ENCODE results near the gene HDAC9. TPM values are rescaled to one million over a fixed set of nuclear protein-coding genes. Genes with fewer than 3 reads are reported as not detected.

HDAC9 gene
- total RNA-seq, 2 experiments from 2014 or later: not detected

GRCh38 chr7:18820981-18821380, 325.4 kb downstream of the HDAC9 start:
- no peak overlapping the region for H3K27ac Mint-ChIP-seq
- intact Hi-C loops (cut with micrococcal nuclease): no loop called here
- H3K4me1 Mint-ChIP-seq (ENCODE audit: low read depth): no peaks in the 10 kb centered on the region
- no peak overlapping the region for H3K4me3 Mint-ChIP-seq
- CTCF ChIA-PET: no interaction called here
- H3K36me3 Mint-ChIP-seq (ENCODE audit: low read depth): no peaks in the 10 kb centered on the region
- H3K9me3 Mint-ChIP-seq: no peaks in the 10 kb centered on the region
- no peaks in the 10 kb centered on the region for H3K27me3 Mint-ChIP-seq (ENCODE audit: low read depth)
- DNase-seq: no peak

GRCh38 chr7:18821554-18821953, 326.0 kb downstream of the HDAC9 start:
- Mint-ChIP-seq H3K4me1 (ENCODE audit: low read depth) (no peaks in the 10 kb centered on the region), H3K27ac (no peak overlapping the region), H3K9me3 (no peaks in the 10 kb centered on the region), H3K36me3 (ENCODE audit: low read depth) (no peaks in the 10 kb centered on the region), H3K4me3 (no peak overlapping the region), H3K27me3 (ENCODE audit: low read depth) (no peaks in the 10 kb centered on the region)
- CTCF ChIA-PET: no interaction called here
- intact Hi-C loops (cut with micrococcal nuclease): no loop called here
- DNase-seq: no peak

GRCh38 chr7:18824157-18824556, 328.6 kb downstream of the HDAC9 start:
- no peaks in the 10 kb centered on the region for H3K9me3 Mint-ChIP-seq
- no peaks in the 10 kb centered on the region for H3K27me3 Mint-ChIP-seq (ENCODE audit: low read depth)
- CTCF ChIA-PET: no interaction called here
- no peak overlapping the region for H3K27ac Mint-ChIP-seq
- H3K36me3 Mint-ChIP-seq (ENCODE audit: low read depth): no peaks in the 10 kb centered on the region
- DNase-seq: no peak
- no peaks in the 10 kb centered on the region for H3K4me1 Mint-ChIP-seq (ENCODE audit: low read depth)
- intact Hi-C loops (cut with micrococcal nuclease): no loop called here
- H3K4me3 Mint-ChIP-seq: no peak overlapping the region

GRCh38 chr7:18828260-18828993, 332.9 kb downstream of the HDAC9 start:
- Mint-ChIP-seq H3K9me3 (no peaks in the 10 kb centered on the region), H3K27ac (no peak overlapping the region), H3K4me1 (ENCODE audit: low read depth) (no peaks in the 10 kb centered on the region), H3K27me3 (ENCODE audit: low read depth) (no peaks in the 10 kb centered on the region), H3K36me3 (ENCODE audit: low read depth) (no peaks in the 10 kb centered on the region), H3K4me3 (no peak overlapping the region)
- DNase-seq: no peak
- CTCF ChIA-PET: no interaction called here
- intact Hi-C loops (cut with micrococcal nuclease): no loop called here

GRCh38 chr7:18828994-18829857, 333.7 kb downstream of the HDAC9 start:
- Mint-ChIP-seq H3K9me3 (no peaks in the 10 kb centered on the region), H3K36me3 (ENCODE audit: low read depth) (no peaks in the 10 kb centered on the region), H3K27ac (no peak overlapping the region), H3K4me3 (no peak overlapping the region), H3K4me1 (ENCODE audit: low read depth) (no peaks in the 10 kb centered on the region), H3K27me3 (ENCODE audit: low read depth) (no peaks in the 10 kb centered on the region)
- no peak for DNase-seq
- intact Hi-C loops (cut with micrococcal nuclease): no loop called here
- CTCF ChIA-PET: no interaction called here

GRCh38 chr7:18829858-18830285, 334.3 kb downstream of the HDAC9 start:
- intact Hi-C loops (cut with micrococcal nuclease): no loop called here
- CTCF ChIA-PET: no interaction called here
- no peaks in the 10 kb centered on the region for H3K36me3 Mint-ChIP-seq (ENCODE audit: low read depth)

GRCh38 chr7:18831419-18831818, 335.9 kb downstream of the HDAC9 start:
- Mint-ChIP-seq H3K27me3 (ENCODE audit: low read depth) (no peaks in the 10 kb centered on the region), H3K36me3 (ENCODE audit: low read depth) (no peaks in the 10 kb centered on the region), H3K4me1 (ENCODE audit: low read depth) (no peaks in the 10 kb centered on the region), H3K4me3 (no peak overlapping the region), H3K27ac (no peak overlapping the region), H3K9me3 (no peaks in the 10 kb centered on the region)
- no peak for DNase-seq
- CTCF ChIA-PET: interaction anchor here (0.6 kb wide), 1 partner anchor 23 kb away, joined by 3 read pairs; no protein-coding TSS in a partner anchor
- intact Hi-C loops (cut with micrococcal nuclease): no loop called here

More at GRCh38 chr7:18829858-18830285, 334.3 kb downstream of the HDAC9 start:
- Mint-ChIP-seq H3K9me3 (no peaks in the 10 kb centered on the region), H3K27ac (no peak overlapping the region), H3K4me1 (ENCODE audit: low read depth) (no peaks in the 10 kb centered on the region), H3K27me3 (ENCODE audit: low read depth) (no peaks in the 10 kb centered on the region), H3K4me3 (no peak overlapping the region)
- no peak for DNase-seq

- no peaks in the 10 kb centered on the region for H3K36me3 Mint-ChIP-seq (ENCODE audit: low read depth)
- H3K4me3 Mint-ChIP-seq: no peak overlapping the region
- H3K27ac Mint-ChIP-seq: no peak overlapping the region
- CTCF ChIA-PET: interaction anchor here (0.6 kb wide), 1 partner anchor 23 kb away, joined by 3 read pairs; no protein-coding TSS in a partner anchor
- H3K9me3 Mint-ChIP-seq: no peaks in the 10 kb centered on the region
- H3K4me1 Mint-ChIP-seq (ENCODE audit: low read depth): no peaks in the 10 kb centered on the region
- DNase-seq: no peak
- H3K27me3 Mint-ChIP-seq (ENCODE audit: low read depth): no peaks in the 10 kb centered on the region
- intact Hi-C loops (cut with micrococcal nuclease): no loop called here
These were observed 336.4 kb downstream of the HDAC9 start for GRCh38 chr7:18831943-18832342.

- Mint-ChIP-seq H3K9me3 (no peaks in the 10 kb centered on the region), H3K36me3 (ENCODE audit: low read depth) (no peaks in the 10 kb centered on the region), H3K4me3 (no peak overlapping the region), H3K4me1 (ENCODE audit: low read depth) (no peaks in the 10 kb centered on the region), H3K27ac (no peak overlapping the region), H3K27me3 (ENCODE audit: low read depth) (no peaks in the 10 kb centered on the region)
- intact Hi-C loops (cut with micrococcal nuclease): no loop called here
- CTCF ChIA-PET: no interaction called here
- DNase-seq: no peak
These were observed 339.0 kb downstream of the HDAC9 start for GRCh38 chr7:18834577-18834976.

- intact Hi-C loops (cut with micrococcal nuclease): no loop called here
- no peaks in the 10 kb centered on the region for H3K27me3 Mint-ChIP-seq (ENCODE audit: low read depth)
- no peaks in the 10 kb centered on the region for H3K36me3 Mint-ChIP-seq (ENCODE audit: low read depth)
- CTCF ChIA-PET: no interaction called here
- H3K27ac Mint-ChIP-seq: no peak overlapping the region
- no peaks in the 10 kb centered on the region for H3K4me1 Mint-ChIP-seq (ENCODE audit: low read depth)
- no peaks in the 10 kb centered on the region for H3K9me3 Mint-ChIP-seq
- DNase-seq: no peak
- H3K4me3 Mint-ChIP-seq: no peak overlapping the region
These were observed 339.6 kb downstream of the HDAC9 start for GRCh38 chr7:18835001-18835690.

GRCh38 chr7:18843979-18844378, 348.4 kb downstream of the HDAC9 start:
- H3K4me3 Mint-ChIP-seq: no peak overlapping the region
- H3K9me3 Mint-ChIP-seq: no peaks in the 10 kb centered on the region
- no peaks in the 10 kb centered on the region for H3K4me1 Mint-ChIP-seq (ENCODE audit: low read depth)
- intact Hi-C loops (cut with micrococcal nuclease): no loop called here
- CTCF ChIA-PET: no interaction called here
- no peaks in the 10 kb centered on the region for H3K36me3 Mint-ChIP-seq (ENCODE audit: low read depth)
- no peak overlapping the region for H3K27ac Mint-ChIP-seq
- no peaks in the 10 kb centered on the region for H3K27me3 Mint-ChIP-seq (ENCODE audit: low read depth)
- no peak for DNase-seq

- Mint-ChIP-seq H3K4me1 (ENCODE audit: low read depth) (no peaks in the 10 kb centered on the region), H3K4me3 (no peak overlapping the region), H3K36me3 (ENCODE audit: low read depth) (no peaks in the 10 kb centered on the region), H3K9me3 (no peaks in the 10 kb centered on the region), H3K27ac (no peak overlapping the region), H3K27me3 (ENCODE audit: low read depth) (no peaks in the 10 kb centered on the region)
- intact Hi-C loops (cut with micrococcal nuclease): no loop called here
- no peak for DNase-seq
- CTCF ChIA-PET: no interaction called here
These were observed 349.2 kb downstream of the HDAC9 start for GRCh38 chr7:18844735-18845134.
